Stimulated activated CD4-positive, alpha-beta T cell treated with anti-CD3 and anti-CD28 coated beads, Interleukin-2, amount 100 ng/mL, for 24 hours (primary cell): ENCODE data around the gene HIPK3.
"Not testable (repeated sequence)": the region's sequence is repeated elsewhere in the genome, so short reads cannot be mapped to it uniquely, and the experiment has no call there.

Experiments
- DNase-seq, 2 donors: peaks; one replicate each; pipeline ENCODE4 v3.0.0-alpha.2; 2020

Gene HIPK3

DNA sequence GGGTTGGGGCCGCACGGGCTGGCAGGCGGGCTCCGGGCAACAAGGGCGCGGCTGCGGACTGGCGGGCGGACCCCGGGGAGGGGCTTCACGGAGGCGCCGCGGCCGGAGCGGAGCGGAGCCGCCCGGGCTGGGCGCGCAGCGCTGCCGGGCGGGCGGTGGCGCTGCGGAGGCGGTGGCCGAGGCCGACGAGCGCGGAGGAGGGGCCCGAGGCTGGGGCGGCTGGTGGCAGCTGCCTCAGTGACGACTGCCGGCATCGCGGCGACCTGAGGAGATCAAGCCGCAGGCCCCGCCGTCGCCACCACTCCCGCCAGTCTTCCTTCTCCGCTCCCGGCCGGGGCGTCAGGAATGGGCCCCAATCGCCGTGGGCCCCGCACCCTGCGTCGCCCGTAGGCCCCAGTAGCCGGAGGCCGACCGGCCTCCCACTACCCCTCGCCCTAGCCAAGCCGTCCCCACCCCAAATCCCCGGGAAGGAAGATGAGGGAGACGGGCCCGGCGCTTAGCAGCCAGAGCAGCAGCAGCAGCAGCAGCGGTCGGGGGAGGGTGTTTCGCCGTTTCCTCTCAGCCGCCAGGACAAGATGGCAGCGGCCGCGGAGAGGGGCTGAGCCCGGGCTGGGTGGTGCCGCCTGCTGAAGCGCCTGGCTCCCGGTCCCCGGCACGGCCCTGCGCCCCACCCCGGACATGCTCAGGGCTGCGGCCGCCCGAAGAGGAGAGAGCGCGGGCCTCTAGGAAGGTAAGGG is at the start of gene HIPK3:
TSS of gene HIPK3 (plus strand) at position 222 of the 737 bp plus-strand sequence.
- DNase-seq: peak; percentile 77 to 82

GRCh38 chr11:33207408-33207985 is 49.7 kb upstream of the HIPK3 start:
- DNase-seq: no peak

DNA sequence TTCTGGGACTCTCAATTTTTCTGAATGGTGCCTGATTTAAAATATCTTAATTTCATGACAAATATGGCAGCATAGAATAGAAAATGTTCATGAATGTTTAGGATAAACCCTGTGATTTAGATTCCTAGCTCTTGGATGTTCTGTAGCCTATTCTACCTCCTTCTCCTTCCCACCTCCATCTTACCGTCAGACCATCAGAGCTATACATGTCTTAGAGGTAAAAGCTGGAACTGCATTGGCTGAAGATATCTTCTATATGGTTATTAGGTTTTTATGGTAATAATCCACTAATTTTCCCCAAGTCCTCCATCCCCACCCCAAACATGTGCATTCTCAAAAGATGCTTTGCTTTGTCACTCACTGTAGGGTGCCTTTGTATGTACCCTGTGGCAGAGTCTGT is 49.0 kb upstream of the HIPK3 start:
- DNase-seq: no peak

- no peak for DNase-seq
Measured at GRCh38 chr11:33211153-33211552, 46.0 kb upstream of the HIPK3 start.

DNA sequence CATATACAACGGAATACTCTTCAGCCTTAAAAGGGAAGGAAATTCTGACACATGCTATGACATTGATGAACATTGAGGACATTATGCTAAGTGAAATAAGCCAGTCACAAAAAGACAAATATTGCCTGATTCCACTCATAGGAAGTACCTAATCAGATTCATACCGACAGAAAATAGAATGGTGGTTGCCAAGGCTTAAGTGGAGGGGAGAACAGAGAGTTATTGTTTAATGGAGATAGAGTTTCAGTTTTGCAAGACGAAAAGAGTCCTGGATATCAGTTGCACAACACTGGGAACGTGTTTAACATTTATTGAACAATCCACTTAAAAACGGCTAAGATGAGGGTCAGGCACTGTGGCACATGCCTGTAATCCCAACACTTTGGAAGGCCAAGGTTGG is 45.6 kb upstream of the HIPK3 start:
- no peak for DNase-seq

- no peak for DNase-seq
Measured at GRCh38 chr11:33214187-33214586, 43.0 kb upstream of the HIPK3 start.

GRCh38 chr11:33214767-33215166 is 42.4 kb upstream of the HIPK3 start:
- no peak for DNase-seq

GRCh38 chr11:33216676-33217075 is 40.5 kb upstream of the HIPK3 start:
- DNase-seq: not testable (repeated sequence)

DNA sequence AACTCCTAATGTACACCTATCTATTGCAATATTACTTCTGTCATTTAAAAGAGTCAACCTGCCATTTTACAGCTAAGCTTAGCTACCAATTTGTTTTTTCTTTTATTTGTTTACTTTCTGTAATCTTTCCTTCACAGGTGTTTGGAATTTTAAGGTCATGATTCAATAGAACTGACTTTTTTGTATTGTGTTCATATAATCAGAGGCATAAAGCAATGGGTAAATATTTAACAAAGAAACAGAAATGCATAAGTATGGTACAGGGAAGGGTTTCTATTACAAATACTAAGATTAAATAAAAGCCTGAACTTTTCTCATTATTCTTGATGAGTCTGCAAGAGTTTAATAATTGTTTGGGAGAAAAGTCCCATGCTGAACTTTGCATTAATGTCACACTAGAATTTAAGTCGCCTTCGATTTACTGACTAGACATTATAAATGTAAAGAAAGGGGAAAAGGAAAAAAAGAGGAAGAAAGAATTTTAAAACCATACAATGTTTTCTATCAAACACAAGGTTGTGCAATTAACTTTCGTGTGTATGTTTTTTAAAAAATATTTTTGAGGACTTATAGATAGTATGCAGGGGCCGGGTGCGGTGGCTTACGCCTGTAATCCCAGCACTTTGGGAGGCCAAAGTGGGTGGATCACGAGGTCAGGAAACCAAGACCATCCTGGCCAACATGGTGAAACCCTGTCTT is 35.0 kb upstream of the HIPK3 start:
- DNase-seq: no peak

DNA sequence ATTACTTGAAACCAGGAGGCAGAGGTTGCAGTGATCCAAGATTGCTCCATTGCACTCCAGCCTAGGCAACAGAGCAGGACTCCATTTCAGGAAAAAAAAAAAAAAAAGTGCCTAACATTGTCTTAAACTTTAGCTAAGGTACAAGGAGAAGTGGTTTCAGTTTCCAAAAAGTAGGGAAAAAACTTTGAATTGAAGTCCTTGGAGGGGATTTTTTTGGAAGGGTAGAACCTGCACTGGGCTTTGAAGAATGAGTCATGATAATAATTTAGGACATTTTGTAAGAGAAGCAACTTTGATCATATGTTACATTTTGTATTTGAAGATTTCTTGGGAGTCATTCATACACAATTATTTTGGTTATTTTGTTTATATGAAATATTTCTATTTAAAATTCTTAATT is 31.8 kb upstream of the HIPK3 start:
- DNase-seq: no peak

GRCh38 chr11:33227578-33228261 is 29.5 kb upstream of the HIPK3 start:
- DNase-seq: no peak

DNA sequence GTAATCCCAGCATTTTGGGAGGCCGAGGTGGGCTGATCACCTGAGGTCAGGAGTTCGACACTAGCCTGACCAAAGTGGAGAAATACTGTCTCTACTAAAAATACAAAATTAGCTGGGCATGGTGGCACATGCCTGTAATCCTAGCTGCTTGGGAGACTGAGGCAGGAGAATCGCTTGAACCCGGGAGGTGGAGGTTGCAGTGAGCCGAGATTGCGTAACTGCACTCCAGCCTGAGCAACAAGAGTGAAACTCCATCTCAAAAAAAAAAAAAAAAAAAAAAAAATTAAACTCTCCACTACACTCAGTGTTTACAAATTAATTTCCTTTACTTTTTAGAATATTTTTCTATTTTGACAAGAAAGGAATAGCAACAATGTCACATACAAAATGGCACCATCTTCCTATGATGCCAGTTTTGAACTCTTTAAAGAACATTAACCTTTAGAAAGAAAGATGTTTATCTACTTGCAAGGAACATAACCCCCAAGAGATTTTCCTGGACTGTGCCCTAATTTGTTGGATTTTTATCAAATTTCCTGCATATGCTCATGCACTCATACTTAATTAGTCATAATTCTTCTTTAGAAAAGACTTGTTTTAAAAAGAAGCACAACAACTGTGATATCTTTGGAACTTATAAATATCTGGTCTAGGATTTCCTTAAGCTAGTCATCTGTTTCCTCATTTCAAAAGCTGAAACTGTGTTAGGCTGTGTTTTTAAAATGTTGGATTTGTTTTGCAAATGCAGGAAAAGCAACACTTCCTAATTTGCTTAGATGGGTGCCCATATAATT is 22.6 kb upstream of the HIPK3 start:
- DNase-seq: no peak

DNA sequence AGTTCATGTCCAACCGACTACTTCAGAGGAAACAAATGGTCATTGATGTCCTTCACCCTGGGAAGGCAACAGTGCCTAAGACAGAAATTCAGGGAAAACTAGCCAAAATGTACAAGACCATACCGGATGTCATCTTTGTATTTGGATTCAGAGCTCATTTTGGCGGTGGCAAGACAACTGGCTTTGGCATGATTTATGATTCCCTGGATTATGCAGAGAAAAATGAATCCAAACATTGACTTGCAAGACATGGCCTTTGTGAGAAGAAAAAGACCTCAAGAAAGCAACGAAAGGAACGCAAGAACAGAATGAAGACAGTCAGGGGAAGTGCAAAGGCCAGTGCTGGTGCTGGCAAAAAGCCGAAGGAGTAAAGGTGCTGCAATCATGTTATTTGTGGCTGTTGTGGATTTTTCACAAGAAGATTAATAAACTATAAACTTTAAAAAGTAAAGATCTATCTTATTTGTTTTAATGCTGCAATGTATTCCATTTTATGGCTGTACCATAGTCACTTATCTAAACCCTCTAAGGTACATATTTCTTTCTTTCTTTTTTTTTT is 20.1 kb upstream of the HIPK3 start:
- DNase-seq: no peak

DNA sequence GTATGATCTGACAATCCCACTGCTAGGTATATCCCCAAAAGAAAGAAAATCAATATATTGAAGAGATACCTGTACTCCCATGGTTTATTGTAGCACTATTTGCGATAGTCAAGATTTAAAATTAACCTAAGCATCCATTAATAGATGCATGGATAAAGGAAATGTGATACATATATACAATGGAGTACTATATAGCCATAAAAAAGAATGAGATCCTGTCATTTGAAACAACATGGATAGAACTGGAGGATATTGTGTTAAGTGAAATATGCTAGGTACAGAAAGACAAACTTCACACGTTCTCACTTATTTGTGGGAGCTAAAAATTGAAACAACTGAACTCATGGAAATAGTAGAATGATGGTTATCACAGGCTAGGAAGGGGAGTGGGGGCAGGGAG is 14.6 kb upstream of the HIPK3 start:
- no peak for DNase-seq

DNA sequence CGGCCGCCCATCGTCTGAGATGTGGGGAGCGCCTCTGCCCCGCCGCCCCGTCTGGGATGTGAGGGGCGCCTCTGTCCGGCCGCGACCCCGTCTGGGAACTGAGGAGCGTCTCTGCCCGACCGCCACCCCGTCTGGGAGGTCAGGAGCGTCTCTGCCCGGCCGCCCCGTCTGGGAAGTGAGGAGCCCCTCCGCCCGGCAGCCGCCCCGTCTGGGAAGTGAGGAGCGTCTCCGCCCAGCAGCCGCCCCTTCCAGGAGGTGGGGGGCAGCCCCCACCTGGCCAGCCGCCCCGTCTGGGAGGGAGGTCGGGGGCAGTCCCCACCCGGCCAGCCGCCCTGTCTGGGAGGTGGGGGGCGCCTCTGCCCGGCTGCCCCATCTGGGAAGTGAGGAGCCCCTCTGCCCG is 13.5 kb upstream of the HIPK3 start:
- not testable (repeated sequence) for DNase-seq

DNA sequence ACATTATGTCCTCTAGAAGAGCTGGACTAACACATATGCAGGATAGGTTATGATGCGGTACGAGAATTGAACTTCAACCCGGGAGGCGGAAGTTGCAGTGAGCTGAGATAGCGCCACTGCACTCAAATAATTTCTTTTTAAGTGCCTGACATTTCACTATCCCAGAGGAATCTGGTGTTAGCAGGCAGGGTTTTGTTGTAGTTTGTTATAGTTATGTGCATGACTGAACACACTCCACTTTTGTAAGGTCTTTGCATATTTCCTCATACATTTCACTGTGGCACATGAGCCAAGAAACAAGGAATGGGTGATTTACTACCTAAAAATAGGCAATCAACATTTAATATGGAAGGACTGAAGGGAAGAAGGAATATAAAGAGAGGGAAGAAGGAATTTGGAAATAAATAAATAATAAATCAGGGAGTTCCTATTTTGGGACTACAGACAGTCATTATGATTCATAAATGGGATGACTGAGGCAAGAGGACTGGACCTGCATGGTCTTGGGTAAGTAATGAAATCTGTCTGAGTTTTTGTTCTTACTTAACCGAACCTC is 8.7 kb upstream of the HIPK3 start:
- no peak for DNase-seq

GRCh38 chr11:33256031-33256812 is 959 bp upstream of the HIPK3 start:
- no peak for DNase-seq

DNA sequence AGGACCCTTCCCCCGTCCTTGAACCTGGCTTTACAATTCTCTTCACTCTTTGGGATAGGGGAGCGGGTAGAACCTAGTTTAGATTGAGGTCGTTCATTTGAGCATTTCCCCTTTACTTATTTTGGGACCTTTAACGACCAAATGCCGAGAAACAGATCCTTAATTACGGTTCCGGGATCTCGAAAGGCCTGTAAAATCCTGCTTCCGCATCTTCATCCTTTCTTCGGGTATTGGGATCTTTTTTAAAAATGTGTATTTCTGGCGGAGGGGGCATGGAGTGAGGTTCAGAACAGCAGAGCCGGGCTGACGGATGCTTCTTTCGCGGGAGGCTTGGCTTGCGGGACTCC is 395 bp upstream of the HIPK3 start:
- no peak for DNase-seq

GRCh38 chr11:33257897-33258630 is 883 bp downstream of the HIPK3 start:
- peak; percentile 78 to 79 for DNase-seq

- DNase-seq: peak in 1 of 2 donors; percentile 18
Measured at GRCh38 chr11:33258631-33259205, 1.5 kb downstream of the HIPK3 start.
